CD4-positive, alpha-beta T cell treated with Interleukin-21 for 1 hour (primary cell): ENCODE data around the gene CYP2C19.
"Not testable (repeated sequence)": the region's sequence is repeated elsewhere in the genome, so short reads cannot be mapped to it uniquely, and the experiment has no call there.

Experiments used
- DNase-seq: peaks from one replicate; pipeline ENCODE4 v3.0.0-alpha.2; 2020

CYP2C19 gene

DNA sequence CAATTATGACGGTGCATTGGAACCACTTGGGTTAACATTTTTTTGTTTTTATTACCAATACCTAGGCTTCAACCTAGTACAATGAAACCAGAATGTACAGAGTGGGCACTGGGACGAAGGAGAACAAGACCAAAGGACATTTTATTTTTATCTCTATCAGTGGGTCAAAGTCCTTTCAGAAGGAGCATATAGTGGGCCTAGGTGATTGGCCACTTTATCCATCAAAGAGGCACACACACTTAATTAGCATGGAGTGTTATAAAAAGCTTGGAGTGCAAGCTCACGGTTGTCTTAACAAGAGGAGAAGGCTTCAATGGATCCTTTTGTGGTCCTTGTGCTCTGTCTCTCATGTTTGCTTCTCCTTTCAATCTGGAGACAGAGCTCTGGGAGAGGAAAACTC, at the start of gene CYP2C19:
CYP2C19 (plus strand) TSS at position 289 of the 400 bp plus-strand sequence; CDS start at position 314, 25 bp downstream.
- no peak for DNase-seq

DNA sequence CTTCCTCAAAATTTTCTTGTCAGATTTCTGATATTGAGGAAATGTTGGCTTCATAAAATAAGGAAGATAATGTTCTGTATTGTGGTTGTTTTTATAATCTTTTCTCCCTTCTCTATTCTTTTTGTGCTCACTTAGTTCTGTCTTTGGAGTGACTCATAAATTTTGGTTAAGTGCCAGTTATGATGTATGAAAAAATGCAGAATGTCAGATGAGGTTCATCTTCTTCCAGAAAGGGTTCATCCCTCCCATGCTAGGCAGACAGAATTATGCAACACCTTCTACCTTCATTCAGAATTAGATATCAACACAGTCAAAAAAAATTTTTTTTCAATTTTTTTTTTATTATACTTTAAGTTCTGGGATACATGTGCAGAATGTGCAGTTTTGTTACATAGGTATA, 36.6 kb upstream of the CYP2C19 start:
- no peak for DNase-seq

DNA sequence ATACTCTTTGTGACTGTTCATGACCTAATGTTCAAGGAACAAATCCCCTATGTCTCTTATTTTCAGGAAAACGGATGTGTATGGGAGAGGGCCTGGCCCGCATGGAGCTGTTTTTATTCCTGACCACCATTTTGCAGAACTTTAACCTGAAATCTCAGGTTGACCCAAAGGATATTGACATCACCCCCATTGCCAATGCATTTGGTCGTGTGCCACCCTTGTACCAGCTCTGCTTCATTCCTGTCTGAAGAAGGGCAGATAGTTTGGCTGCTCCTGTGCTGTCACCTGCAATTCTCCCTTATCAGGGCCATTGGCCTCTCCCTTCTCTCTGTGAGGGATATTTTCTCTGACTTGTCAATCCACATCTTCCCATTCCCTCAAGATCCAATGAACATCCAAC, 27.3 kb upstream of the CYP2C19 start:
- DNase-seq = no peak

DNA sequence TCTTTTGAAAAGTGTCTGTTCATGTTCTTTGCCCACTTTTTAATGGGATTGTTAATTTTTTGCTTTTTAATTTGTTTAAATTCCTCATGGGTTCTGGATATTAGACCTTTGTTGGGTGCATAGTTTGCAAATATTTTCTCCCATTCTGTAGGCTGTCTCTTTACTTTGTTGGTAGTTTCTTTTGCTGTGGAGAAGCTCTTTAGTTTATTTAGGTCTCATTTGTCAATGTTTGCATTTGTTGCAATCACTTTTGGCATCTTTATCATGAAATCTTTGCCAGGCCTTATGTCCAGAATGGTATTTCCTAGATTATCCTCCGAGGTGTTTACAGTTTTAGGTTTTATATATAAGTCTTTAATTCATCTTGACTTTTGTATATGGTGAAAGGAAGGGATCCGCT, 23.9 kb upstream of the CYP2C19 start:
- no peak for DNase-seq

DNA sequence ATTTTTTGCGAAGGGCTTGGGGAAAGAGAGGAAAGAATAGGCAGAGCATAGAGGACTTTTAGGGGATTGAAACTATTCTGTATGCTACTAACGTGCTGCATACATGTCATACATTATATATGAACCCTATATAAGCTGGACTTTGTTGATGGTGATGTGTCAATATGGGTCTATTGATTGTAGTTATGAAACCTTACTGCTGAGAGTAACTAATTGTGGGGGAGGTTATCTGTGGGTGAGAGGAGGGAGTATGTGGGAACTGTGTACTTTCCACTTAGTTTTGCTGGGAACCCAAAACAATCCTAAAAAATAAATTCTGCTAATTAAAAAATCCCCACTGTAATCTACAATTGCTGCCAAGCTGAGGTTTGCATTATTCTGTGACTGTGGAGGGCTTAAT, 15.3 kb upstream of the CYP2C19 start:
- DNase-seq = no peak

DNA sequence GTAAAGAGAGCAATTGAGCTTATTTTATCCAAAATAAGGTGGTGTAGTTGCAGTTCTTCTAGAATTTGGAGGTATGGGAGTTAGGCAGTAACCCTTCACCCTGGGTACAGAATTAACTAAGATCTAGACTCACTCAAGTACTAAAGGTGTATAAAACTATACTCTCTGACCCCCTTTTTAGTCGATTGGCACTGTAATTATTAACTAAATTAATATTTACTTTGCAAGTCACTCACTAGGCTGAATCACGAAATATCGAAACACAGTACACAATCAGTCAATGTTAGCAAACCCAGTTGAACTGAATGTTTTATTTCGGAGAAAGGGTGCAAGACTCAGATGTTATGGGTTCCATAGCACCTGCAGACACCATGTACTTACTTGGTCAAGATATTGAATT, 14.6 kb upstream of the CYP2C19 start:
- DNase-seq = no peak

DNA sequence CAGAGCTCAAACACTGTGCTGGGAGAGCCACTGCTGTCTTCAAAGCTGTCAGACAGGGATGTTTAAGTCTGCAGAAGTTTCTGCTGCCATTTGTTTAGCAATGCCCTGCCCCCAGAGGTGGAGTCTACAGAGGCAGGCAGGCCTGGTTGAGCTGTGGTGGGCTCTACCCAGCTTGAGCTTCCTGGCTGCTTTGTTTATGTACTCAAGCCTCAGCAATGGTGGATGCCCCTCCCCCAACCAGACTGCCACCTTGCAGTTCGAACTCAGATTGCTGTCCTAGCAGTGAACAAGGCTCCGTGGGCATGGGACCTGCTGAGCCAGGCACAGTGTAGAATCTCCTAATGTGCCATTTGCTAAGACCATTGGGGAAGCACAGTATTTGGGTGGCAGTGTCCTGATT, 4.6 kb upstream of the CYP2C19 start:
- DNase-seq = no peak

DNA sequence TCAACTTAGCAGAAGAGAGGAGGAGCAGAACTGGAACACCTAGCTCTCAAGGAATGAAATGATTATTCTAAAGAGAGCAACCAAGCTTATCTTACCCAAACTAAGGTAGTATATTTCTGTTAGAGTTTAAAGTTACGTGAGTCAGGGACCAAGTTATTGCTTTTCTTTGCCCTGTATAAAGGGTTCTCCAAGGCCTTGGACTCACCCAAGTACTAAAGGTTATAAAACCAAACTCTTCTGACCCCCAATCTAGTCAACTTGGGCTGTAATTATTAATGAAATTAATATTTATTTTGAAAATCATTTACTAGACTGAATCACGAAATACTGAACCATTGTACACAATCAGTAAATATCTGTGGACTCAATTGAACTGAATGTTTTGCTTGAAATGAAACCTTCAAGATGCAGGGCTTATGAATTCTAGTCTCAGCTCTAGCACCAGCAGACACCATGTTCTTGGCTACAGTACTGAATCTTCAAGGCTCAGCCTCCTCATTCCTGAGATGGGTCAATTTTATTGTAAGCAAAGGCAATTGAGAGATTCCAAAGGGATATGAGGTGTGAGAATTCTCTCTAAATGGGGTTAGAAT, 1.8 kb upstream of the CYP2C19 start:
- DNase-seq = no peak

DNA sequence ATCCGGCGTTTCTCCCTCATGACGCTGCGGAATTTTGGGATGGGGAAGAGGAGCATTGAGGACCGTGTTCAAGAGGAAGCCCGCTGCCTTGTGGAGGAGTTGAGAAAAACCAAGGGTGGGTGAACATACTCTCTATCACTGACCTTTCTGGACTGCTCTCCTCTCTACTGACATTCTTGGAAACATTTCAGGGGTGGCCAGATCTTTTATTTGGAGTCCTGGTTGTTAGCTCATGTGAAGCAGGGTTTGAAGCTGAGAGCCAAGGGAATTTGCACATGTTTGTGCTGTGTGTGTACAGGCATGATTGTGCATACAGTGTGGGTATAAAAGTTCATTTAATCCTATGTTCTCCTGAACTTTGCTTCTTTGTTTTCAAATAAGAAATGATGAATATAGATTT, 12.9 kb downstream of the CYP2C19 start:
- not testable (repeated sequence) for DNase-seq

DNA sequence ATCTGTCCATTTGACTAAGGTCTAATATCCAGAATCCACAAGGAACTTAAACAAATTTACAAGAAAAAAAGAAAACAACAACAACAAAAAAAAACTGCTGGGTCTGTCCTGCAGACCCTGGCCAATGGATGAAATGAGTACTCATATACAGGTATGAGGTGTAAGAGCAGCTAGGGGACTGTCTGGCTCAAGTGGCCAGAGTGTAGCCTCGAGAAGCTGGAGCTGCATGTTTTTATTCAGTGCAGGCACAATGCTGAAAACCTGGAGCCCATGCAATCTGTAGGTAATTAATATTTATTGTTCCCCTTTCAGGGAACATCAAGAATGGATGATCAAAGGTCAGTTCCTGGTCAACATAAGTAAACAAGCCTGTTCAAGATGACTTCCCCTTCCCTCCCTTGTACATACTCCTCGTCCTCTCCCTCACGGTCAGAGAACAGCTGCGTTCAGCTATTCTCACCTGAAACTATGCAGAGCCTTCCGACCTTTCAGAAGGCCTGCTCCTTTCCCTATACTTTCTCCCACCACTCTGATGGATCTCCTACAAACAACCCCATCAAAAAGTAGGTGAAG, 15.5 kb downstream of the CYP2C19 start:
- no peak for DNase-seq

DNA sequence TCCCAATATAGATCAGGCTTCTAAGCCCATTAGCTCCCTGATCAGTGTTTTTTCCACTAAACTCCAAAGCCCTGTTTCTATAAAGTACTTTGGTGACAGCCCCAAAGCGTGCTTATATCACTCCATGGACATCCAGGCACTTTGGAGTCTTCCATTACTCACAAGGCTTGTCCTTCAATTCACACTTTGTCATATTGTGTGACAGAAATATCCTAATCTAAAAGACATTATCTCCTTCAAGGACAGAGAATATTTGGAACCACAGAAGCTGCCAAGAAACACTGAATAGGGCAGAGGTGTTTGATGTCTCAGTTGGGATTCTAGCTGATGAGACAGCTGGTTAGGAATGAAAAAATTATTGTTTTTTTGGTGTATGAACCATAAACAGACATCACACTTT, 18.4 kb downstream of the CYP2C19 start:
- DNase-seq = no peak

DNA sequence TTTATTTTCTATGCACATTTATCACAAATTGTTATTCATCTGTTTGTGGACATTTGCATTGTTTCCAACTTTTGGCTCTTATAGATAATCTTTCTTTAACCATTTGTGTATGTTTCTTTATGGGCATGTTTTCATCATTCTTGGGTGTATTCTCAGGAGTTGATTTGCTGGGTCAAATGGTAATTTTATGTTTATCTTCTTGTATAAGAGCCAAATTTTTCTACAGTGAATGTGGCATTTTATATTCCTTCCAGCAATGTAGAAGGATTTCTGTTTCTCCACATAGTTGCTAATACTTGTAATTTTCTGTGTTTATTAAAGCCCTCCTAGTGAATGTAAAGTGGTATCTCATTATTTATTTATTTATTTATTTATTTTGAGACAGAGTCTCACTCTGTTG, 21.8 kb downstream of the CYP2C19 start:
- DNase-seq = no peak

DNA sequence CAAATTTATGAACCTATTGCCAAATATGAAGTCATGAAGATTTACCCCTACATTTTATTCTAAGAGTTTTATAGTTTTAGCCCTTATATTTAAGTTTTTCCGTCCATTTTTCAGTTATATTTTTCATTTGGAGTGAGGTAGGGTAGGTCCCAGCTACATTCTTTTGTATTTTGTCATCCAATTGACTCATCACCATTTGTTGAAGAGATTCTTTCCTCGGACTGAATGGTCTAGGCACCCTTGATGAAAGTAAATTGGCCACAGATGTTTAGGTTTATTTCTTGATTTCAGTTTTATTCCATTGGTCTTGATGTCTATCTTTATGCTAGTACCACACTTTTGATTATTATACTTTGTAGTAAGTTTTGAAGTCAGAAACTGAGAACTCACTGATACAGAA, 22.7 kb downstream of the CYP2C19 start:
- DNase-seq = no peak

DNA sequence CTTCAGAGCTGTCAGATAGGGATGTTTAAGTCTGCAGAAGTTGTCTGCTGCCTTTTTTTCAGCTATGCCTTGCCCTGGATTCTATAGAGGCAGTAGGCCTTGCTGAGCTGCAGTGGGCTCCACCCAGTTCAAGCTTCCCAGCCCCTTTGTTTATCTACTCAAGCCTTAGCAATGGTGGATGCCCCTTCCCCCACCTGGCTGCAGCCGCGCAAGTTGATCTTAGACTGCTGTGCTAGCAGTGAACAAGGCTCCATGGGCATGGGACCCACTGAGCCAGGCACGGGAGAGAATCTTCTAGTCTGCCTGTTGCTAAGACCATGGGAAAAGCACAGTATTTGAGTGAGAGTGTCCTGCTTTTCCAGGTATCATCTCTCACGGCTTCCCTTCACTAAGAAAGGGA, 38.1 kb downstream of the CYP2C19 start:
- DNase-seq = not testable (repeated sequence)

DNA sequence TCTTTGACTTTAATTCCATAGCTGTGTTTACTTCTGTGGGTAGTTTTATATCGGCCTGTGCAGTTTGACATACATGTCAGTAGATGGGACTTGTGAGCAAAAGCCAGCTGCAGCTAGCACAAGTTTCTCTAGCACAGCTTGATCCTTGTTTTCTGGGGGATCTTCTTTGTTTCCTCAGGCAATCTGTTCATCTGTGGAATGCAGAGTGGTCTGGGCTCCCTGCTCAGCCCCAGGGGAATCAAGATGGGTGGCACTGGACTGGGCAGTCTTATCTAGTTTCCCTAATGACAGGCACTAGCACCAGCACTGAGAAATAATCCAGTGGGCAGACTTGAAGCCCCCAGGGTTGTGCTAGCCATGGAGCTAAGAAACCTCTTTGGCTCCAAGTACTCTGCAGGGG, 40.8 kb downstream of the CYP2C19 start:
- DNase-seq = no peak

DNA sequence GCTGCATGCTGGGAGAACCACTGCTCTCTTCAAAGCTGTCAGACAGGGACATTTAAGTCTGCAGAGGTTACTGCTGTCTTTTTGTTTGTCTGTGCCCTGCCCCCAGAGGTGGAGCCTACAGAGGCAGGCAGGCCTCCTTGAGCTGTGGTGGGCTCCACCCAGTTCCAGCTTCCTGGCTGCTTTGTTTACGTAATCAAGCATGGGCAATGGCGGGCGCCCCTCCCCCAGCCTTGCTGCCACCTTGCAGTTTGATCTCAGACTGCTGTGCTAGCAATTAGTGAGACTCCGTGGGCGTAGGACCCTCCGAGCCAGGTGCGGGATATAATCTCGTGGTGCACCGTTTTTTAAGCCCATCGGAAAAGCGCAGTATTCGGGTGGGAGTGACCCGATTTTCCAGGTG, 67.5 kb downstream of the CYP2C19 start:
- DNase-seq = not testable (repeated sequence)

DNA sequence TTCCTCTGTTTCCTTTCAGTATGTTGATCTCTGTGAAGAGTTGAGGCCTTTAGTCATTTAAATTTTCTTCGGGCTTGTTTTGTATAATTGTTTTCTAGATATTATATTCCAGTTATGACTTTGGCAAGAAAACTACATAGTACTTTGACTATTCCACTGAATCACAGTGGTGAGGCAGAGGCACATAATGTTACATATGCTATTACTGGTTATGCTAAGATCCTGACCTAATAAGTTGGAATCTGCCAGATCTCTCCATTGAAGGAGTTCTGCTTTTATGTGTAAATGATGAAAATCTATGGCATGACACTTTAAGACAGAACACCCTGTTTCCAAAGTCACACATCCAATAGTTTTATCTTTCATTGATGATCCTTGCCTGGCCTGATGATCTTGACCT, 83.7 kb downstream of the CYP2C19 start:
- no peak for DNase-seq

DNA sequence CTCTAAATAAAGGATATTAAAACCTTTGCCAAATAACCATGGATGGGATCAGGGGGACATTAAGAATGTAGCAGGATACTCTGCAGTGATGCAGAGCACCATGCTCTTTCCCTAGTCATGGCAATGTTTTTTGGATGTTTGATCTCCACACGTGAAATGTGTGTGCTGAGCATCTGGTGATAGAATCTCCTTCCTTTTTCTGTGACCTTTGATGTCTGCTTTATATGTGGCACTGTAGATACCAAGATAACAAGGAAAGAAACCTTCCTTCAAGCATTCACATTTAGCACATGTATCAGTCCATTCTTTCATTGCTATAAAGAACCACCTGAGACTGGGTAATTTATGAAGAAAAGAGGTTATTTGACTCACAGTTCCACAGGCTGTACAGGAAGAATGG, 88.3 kb downstream of the CYP2C19 start:
- no peak for DNase-seq

DNA sequence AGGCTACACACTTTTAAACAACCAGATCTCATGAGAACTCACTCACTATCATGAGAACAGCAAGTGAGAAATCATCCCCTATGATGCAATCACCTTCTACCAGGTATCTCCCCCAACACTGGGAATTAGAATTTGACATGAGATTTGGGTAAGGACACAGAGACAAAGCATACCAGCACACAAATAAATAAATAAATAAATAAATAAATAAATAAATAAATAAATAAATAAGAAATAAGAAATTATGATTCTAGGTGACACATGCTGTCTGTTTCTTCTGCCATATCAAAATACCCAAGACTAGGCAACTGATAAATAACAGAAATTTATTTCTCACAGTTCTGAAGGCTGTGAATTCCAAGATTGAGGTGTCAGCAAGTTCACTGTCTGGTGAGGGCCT, 88.8 kb downstream of the CYP2C19 start:
- DNase-seq = no peak

DNA sequence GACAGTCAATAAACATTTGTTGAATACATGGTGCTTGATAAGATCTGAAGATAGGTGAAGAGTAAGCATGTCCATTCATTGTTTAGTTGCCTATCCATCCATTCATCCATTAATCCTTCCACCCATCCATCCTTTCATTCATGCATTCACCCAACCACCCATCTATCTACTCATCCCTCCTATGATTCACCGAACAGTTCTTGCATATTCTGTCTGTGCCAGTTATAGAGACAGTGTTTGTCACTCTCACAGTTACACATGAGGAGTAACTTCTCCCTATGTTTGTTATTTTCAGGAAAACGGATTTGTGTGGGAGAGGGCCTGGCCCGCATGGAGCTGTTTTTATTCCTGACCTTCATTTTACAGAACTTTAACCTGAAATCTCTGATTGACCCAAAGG, 90.0 kb downstream of the CYP2C19 start:
- DNase-seq = no peak

DNA sequence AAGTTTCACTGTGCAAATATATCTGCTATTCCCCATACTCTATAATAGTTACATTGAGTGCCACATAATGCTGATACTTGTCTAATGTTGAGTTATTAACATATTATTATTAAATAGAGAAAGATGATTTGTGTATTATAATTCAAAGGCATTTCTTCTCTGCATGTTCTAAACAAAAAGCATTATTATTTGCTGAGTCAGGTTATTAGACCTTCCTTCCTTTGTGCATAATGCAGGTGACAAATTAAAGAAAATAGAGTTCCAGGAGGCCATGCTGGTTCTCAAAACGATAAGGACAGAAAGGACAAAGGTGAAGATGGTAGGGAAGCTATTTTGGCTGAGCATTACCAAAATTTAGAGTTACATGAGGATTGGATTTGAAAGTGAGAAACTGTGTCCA, 90.6 kb downstream of the CYP2C19 start:
- DNase-seq = no peak

DNA sequence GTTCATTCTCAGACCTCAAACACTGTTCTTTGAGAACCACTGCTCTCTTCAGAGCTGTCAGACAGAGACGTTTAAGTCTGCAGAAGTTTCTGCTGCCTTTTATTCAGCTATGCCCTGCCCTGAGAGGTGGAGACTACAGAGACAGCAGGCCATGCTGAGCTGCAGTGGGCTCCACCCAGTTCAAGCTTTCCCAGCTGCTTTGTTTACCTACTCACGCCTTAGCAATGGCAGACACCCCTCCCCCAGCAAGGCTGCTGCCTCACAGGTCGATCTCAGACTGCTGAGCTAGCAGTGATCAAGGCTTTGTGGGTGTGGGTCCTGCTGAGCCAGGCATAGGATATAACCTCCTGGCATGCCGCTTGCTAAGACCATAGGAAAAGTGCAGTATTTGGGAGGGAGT, 95.5 kb downstream of the CYP2C19 start:
- DNase-seq = no peak

DNA sequence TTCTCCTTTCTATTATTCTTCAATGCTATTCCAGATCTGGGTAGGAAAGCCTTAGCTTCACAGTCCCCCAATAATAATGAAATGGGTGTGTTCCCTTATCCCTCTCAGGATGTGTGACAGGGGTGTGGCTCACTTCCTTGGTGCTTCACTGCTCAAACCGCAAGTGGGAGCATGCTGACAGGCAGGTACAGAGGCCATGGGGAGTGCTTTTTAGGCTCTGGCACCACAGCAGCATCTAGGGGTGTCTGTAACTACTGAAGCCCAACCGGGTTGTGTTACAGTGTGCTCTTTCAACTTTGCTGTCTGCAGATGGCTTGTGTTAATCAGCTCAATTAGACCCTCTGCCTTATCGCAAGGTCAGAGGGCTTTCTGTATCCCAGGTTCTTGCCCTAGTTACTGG, 96.6 kb downstream of the CYP2C19 start:
- DNase-seq = no peak

DNA sequence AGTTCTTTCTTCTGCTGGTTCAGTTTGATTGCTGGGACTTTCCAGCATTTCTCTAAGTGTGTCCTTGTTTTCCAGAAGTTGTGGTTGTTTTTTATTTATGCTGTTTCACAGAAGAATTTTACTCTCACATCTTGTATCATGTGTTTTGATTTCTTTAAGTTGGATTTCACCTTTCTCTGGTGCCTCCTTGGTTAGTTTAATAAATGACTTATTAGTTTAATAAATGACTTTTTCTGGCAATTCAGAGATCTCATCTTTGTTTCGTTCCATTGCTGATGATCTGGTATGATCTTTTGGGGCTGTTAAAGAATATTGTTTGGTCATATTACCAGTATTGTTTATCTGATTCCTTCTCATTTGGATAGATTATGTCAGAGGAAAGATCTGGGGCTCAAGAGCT, 116.2 kb downstream of the CYP2C19 start:
- no peak for DNase-seq

DNA sequence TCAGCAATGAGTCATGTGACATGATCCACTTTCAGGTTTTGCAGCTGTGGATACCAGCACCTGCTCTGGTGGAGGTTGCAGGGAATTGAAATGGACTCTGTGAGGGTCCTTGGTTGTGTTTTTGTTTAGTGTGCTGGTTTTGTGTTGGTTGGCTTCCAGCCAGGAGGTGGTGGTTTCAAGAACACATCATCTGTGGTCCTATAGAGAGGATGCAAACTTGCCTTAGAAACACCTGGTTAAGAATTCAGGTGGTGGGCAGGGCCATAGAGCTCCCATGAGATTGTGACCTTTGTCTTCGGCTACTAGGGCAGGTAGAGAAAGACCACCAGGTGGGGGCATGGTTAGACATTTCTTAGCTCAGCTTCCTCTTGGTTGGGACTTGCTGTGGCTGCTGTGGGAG, 116.7 kb downstream of the CYP2C19 start:
- no peak for DNase-seq

DNA sequence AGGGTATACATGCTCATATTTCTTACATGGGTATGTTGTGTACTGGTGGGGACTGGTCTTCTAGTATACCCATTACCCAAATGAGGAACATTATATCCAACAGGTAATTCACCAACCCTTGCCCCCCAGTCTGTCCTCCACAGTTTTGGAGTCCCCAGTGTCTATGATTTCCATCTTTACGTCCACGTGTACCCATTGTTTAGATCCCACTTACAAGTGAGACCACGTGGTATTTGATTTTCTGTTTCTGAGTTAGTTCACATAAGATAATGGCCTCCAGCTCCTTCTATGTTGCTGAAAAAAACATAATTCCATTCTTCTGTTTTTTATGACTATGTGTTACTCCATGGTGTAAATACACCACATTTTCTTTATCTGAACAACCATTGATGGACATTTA, 126.6 kb downstream of the CYP2C19 start:
- DNase-seq = no peak
